HG03565 (cell line): ENCODE measurements around the gene CASTOR2.
"Not testable (repeated sequence)": the region's sequence is repeated elsewhere in the genome, so short reads cannot be mapped to it uniquely, and the experiment has no call there.

Experiments used
- ATAC-seq: cut with Tn5 transposase; IDR thresholded peaks from one replicate; pipeline ENCODE4 v1.9.1; 2021; ENCODE audit warnings: mild to moderate bottlenecking, moderate library complexity; ENCODE audit not compliant: unreplicated experiment

CASTOR2 gene

GRCh38 chr7:74964511-74965119 lies at the start of gene CASTOR2:
Gene CASTOR2 (plus strand): TSS chr7:74964705. CDS start chr7:74964986, 281 bp downstream.
- ATAC-seq = peak; percentile 86

GRCh38 chr7:74922321-74922890 lies 42.1 kb upstream of the CASTOR2 start:
- not testable (repeated sequence) for ATAC-seq

- not testable (repeated sequence) for ATAC-seq
These were observed 40.9 kb upstream of the CASTOR2 start for GRCh38 chr7:74923644-74924043.

- not testable (repeated sequence) for ATAC-seq
These were observed 37.5 kb upstream of the CASTOR2 start for GRCh38 chr7:74926968-74927367.

- ATAC-seq = not testable (repeated sequence)
These were observed 32.8 kb upstream of the CASTOR2 start for GRCh38 chr7:74931563-74932328.

GRCh38 chr7:74939429-74939828 lies 25.1 kb upstream of the CASTOR2 start:
- ATAC-seq = not testable (repeated sequence)

GRCh38 chr7:74941302-74942069 lies 23.0 kb upstream of the CASTOR2 start:
- not testable (repeated sequence) for ATAC-seq

- ATAC-seq = not testable (repeated sequence)
These were observed 20.6 kb upstream of the CASTOR2 start for GRCh38 chr7:74943923-74944322.

- ATAC-seq = not testable (repeated sequence)
These were observed 16.8 kb upstream of the CASTOR2 start for GRCh38 chr7:74947741-74948140.

- not testable (repeated sequence) for ATAC-seq
These were observed 10.7 kb upstream of the CASTOR2 start for GRCh38 chr7:74953774-74954173.

GRCh38 chr7:74958328-74958727 lies 6.2 kb upstream of the CASTOR2 start:
- not testable (repeated sequence) for ATAC-seq

GRCh38 chr7:74963704-74964510 lies 598 bp upstream of the CASTOR2 start:
- not testable (repeated sequence) for ATAC-seq

GRCh38 chr7:74966208-74966854 lies 1.8 kb downstream of the CASTOR2 start:
- ATAC-seq = not testable (repeated sequence)

GRCh38 chr7:74966909-74967308 lies 2.4 kb downstream of the CASTOR2 start:
- not testable (repeated sequence) for ATAC-seq

- not testable (repeated sequence) for ATAC-seq
These were observed 6.9 kb downstream of the CASTOR2 start for GRCh38 chr7:74971431-74971830.

GRCh38 chr7:74972377-74972776 lies 7.9 kb downstream of the CASTOR2 start:
- not testable (repeated sequence) for ATAC-seq

GRCh38 chr7:74975959-74976358 lies 11.5 kb downstream of the CASTOR2 start:
- ATAC-seq = not testable (repeated sequence)

- not testable (repeated sequence) for ATAC-seq
These were observed 13.0 kb downstream of the CASTOR2 start for GRCh38 chr7:74977523-74977922.

- ATAC-seq = not testable (repeated sequence)
These were observed 23.9 kb downstream of the CASTOR2 start for GRCh38 chr7:74988436-74988835.

- ATAC-seq = no peak
These were observed 28.6 kb downstream of the CASTOR2 start for GRCh38 chr7:74993121-74993520.
